Renal pelvis (tissue), 3 donors: Measurements from ENCODE around the gene FAM151A. TPM values are rescaled to one million over a fixed set of nuclear protein-coding genes. Genes with fewer than 3 reads are reported as not detected.

Experiments
- polyA plus RNA-seq, 3 donors: library from polyadenylated mRNA; unstranded; fragments of 120-200 nt; gene quantifications; one replicate each; pipeline ENCODE4 v1.2.1, GENCODE V29; 2013; ENCODE audit not compliant: insufficient read length in 3 of 3

FAM151A gene
- polyA plus RNA-seq, 3 donors: 28.7 to 39.5 (median 35.8) TPM

Other genes starting within 250 kb of the FAM151A start
- gene SSBP3, start 217.1 kb downstream of the FAM151A start, polyA plus RNA-seq: 100 to 1,000 TPM; 105 to 116 (median 109) TPM
- gene ACOT11, start 75.3 kb downstream of the FAM151A start, polyA plus RNA-seq: 10 to 100 TPM; 14.2 to 20.2 (median 16.0) TPM
- gene MROH7, start 18.3 kb upstream of the FAM151A start, polyA plus RNA-seq: 10 to 100 TPM in 2 of 3 donors, 1 to 10 TPM in 1; 2.9 to 19.5 (median 16.0) TPM
- gene TTC4, start 92.3 kb upstream of the FAM151A start, polyA plus RNA-seq: 10 to 100 TPM; 31.3 to 35.8 (median 35.2) TPM
- gene PARS2, start 141.0 kb upstream of the FAM151A start, polyA plus RNA-seq: 10 to 100 TPM; 10.9 to 11.9 (median 11.8) TPM
- 10 to 100 TPM in 1 of 3 donors, 1 to 10 TPM in 2; 6.7 to 10.5 (median 9.4) TPM for gene TTC22, start 177.8 kb upstream of the FAM151A start, polyA plus RNA-seq